Measurements from ENCODE around the gene NKAIN2. TPM values are rescaled to one million over a fixed set of nuclear protein-coding genes. Genes with fewer than 3 reads are reported as not detected.

The NKAIN2 gene
- total RNA-seq, 1 experiment from 2014 or later, result not detected

- TF ChIP-seq SP1 (IDR thresholded peaks at IDR 0.05; ENCODE audit: low read depth) (no peak), CEBPB (IDR thresholded peaks at IDR 0.05; ENCODE audit: low read depth) (no peak), MAX (IDR thresholded peaks at IDR 0.05) (no peak), ZNF274 (IDR thresholded peaks at IDR 0.05; ENCODE audit: low read depth, low read length) (no peak)
These were observed 967.1 kb downstream of the NKAIN2 start (continued) for GRCh38 chr6:124770784-124771183.

GRCh38 chr6:124772733-124773319 lies 969.2 kb downstream of the NKAIN2 start:
- H3K9me2 ChIP-seq (ENCODE audit: insufficient read depth), result no peaks in the 10 kb centered on the region
- no peak overlapping the region for H3K4me2 ChIP-seq (ENCODE audit: low read length)
- H3K36me3 ChIP-seq (ENCODE audit: control insufficient read depth in 1 of 2, insufficient read depth in 2 of 2, low read length in 2 of 2), result no peaks in the 10 kb centered on the region
- ATAC-seq (no peak), DNase-seq (ENCODE audit: low read depth, low spot score) (no peak)
- BruUV-seq (replicated peaks), result no TSS peak
- H2AFZ ChIP-seq (ENCODE audit: low read depth, low read length, poor library complexity, severe bottlenecking), result no peak overlapping the region
- no peak overlapping the region for H3K9ac ChIP-seq (ENCODE audit: low read length)
- no peaks in the 10 kb centered on the region for H3K79me2 ChIP-seq (ENCODE audit: insufficient read depth, low read length)
- RAD21 ChIA-PET (ENCODE audit: low non-redundant PET in 1 of 2, low total read pairs in 2 of 2, uncharacterized antibody in 2 of 2, unreplicated experiment in 2 of 2), result no interaction called here
- CTCF ChIA-PET, result no interaction called here
- no peaks in the 10 kb centered on the region for H3K9me3 ChIP-seq (ENCODE audit: control insufficient read depth in 1 of 2, insufficient read depth in 1 of 2, low read depth in 1 of 2, low read length in 2 of 2)
- H3K27ac ChIP-seq (ENCODE audit: low read depth, low read length), result no peak overlapping the region
- H3K4me1 ChIP-seq (ENCODE audit: control insufficient read depth in 1 of 2, insufficient read depth in 2 of 2, low read length in 2 of 2), result no peaks in the 10 kb centered on the region
- no peak for TF ChIP-seq EZH2 (IDR thresholded peaks at IDR 0.05)
- TF ChIP-seq CBX3 (IDR thresholded peaks at IDR 0.05; ENCODE audit: low read depth), result no peak
- TF ChIP-seq MAX (IDR thresholded peaks at IDR 0.05), result no peak
- no peak for TF ChIP-seq SIN3A (IDR thresholded peaks at IDR 0.05; ENCODE audit: low read depth)
- TF ChIP-seq REST (IDR thresholded peaks at IDR 0.05; ENCODE audit: low read depth), result no peak
- TF ChIP-seq YY1 (IDR thresholded peaks at IDR 0.05; ENCODE audit: extremely low read depth, insufficient replicate concordance, low read depth, low read length), result no peak
- TF ChIP-seq ZFX (IDR thresholded peaks at IDR 0.05), result no peak
- TF ChIP-seq ATF3 (IDR thresholded peaks at IDR 0.05), result no peak
- no peak for TF ChIP-seq ZNF274 (IDR thresholded peaks at IDR 0.05; ENCODE audit: low read depth, low read length)
- intact Hi-C loops (cut with micrococcal nuclease), result no loop called here
- H3K27me3 ChIP-seq (ENCODE audit: insufficient read depth, low read length), result peaks cover 86% of the 10 kb centered on the region
- H3K4me3 ChIP-seq (replicated peaks in 1 of 2; ENCODE audit: low read depth in 1 of 2, low read length in 2 of 2), result no peak overlapping the region
- H4K20me1 ChIP-seq (ENCODE audit: insufficient read depth), result no peaks in the 10 kb centered on the region
- POLR2A ChIA-PET, result no interaction called here
